Measurements from ENCODE around the gene NAPA.

DNA sequence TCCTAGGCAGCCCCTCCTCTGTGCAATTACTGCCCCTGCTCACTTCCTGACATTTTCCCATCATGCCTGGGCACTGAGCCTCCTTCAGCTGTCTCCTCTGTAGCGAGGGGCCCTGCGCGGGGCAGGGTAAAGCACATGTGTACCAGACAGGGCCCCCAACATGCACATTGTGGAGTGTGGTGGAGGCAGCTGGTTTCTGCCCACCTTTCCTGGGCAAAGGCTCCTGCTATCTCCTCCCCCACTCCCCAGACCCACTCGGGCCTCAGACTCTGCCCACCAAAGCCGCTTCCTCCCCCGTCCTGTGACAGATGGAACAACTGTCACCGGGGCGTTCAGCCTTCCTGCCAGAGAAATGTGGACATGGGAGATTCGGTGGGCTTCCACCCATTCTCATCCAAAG lies 28.0 kb downstream of the NAPA start:
- TF ChIP-seq, protein P1, sequence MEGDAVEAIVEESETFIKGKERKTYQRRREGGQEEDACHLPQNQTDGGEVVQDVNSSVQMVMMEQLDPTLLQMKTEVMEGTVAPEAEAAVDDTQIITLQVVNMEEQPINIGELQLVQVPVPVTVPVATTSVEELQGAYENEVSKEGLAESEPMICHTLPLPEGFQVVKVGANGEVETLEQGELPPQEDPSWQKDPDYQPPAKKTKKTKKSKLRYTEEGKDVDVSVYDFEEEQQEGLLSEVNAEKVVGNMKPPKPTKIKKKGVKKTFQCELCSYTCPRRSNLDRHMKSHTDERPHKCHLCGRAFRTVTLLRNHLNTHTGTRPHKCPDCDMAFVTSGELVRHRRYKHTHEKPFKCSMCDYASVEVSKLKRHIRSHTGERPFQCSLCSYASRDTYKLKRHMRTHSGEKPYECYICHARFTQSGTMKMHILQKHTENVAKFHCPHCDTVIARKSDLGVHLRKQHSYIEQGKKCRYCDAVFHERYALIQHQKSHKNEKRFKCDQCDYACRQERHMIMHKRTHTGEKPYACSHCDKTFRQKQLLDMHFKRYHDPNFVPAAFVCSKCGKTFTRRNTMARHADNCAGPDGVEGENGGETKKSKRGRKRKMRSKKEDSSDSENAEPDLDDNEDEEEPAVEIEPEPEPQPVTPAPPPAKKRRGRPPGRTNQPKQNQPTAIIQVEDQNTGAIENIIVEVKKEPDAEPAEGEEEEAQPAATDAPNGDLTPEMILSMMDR (conservative IDR thresholded peaks at IDR 0.05; ENCODE audit: low read depth, low read length), result no peak
- no peak for TF ChIP-seq EZH2 (IDR thresholded peaks at IDR 0.05; ENCODE audit: low read length, unreplicated experiment)

Measured in PC-3 (cell line).